ENCODE results near the gene KANSL1.

GRCh38 chr17:46000292-46000691 lies 192.9 kb downstream of the KANSL1 start:
- TF ChIP-seq EZH2 (IDR thresholded peaks at IDR 0.05; ENCODE audit: insufficient read depth, poor library complexity, severe bottlenecking): no peak
- no peak for TF ChIP-seq EZH2phosphoT487 (IDR thresholded peaks at IDR 0.05; ENCODE audit: insufficient read depth, low read depth)

Data from GM23248 (cell line).